ENCODE data around the gene DCXR.
"Not testable (repeated sequence)": the region's sequence is repeated elsewhere in the genome, so short reads cannot be mapped to it uniquely, and the experiment has no call there.

The DCXR gene

DNA sequence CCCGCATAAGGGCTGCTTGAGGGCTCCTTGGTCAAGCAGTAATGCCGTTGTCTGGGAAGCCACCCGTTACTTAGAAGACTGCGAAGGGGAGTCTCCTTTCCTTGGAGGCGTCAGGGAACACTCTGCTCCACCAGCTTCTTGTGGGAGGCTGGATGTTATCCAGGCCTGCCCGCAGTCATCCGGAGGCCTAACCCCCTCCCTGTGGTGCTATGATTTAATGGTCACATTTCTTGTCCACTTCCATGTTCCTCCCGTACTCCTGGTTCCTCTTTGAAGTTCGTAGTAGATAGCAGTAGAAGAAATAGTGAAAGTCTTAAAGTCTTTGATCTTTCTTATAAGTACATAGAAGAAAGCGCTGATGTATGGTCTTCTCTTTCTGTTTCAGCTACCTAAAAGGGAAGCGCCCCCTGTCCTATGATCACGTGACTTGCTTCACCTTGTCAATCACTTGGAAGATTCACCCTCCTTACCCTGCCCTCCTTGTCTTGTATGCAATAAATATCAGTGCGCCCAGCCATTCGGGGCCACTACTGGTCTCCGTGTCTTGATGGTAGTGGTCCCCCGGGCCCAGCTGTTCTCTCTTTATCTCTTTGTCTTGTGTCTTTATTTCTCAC is 1.4 kb upstream of the DCXR start:
- not testable (repeated sequence) for DNase-seq

DNA sequence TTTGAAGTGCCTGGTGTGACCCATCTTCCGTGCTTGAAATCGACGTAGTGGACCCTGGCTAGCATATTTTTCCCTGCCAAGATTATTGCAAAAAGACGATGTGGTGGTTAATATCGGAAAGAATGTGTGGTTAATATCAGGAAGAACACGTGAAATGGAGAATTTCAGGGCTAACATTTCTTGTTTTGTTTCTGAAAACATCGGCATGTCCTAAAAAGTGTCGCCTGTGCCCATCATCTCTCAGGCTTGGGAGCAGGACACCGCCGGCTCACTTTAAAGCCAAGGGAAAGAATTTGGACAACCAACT is 345 bp upstream of the DCXR start:
- DNase-seq: no peak

DNA sequence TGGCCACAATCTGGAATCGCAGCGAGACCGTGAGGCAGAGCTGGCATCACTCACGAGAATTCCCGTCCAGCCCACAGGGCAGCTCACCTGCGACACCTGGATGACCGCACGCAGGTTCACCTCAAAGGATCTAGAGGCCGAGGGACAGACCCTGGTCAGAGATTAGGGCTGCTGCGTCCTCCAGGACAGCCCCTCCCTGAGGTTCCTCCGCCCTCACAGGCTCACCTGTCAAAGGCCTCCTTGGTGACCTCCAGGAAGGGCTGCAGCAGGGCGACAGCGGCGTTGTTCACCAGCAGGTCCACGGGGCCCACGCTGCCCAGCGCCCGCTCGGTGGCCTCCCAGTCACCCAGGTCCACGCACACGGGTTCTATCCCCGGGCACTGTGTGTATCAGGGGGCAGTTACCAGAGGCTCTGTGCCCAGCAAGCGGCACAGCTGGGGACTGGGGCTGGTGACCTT is 834 bp downstream of the DCXR start:
- DNase-seq: no peak

DNA sequence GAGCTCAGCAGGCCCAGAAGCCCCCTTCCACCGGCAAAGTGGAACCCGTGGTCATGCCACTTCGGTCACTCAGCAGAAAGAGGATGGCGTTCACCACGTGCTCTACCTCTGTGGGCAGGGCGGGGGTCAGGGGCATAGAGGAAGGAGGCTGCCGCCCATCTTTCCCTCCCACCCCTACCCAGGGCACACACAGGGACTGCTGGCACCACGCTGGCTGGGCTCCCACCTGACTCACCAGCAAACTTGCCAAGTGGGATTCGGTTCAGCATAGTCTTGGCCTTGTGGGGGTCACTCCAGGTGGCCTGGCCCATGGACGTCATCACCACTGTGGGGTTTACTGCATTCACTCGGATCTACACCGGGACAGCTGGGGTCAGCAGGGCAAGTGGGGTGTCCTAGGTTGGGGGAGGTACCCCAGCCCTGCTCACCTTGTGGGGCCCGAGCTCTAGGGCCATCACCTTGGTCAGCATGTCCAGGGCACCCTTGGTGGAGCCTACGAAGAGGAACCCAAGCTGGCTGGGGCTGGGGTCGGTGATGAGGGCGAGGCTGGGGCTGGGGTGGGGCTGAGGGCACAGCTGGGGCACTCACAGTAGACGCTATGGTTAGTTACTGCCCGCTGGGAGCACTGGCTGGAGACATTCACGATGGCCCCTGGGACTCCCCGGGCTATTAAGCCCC is 1.4 kb downstream of the DCXR start:
- DNase-seq: no peak

DNA sequence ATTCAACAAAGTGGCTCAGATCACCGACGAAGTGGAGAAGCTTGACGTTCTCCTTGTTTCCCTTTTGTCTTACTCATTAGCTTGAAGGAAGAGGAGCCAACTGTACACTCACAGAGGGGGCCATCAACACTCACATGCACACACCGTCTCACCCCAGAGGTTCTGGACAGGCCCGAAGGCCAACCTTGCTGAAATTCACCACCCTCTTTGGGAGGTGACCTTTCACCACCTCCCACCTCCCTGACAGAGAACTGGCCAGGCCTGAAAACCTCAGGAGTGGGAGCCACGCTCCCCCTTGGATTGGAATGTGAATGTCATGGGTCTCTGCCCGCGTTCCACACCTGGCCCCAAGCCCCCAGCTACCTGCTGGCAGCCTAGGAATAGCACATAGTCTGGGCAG is 2.0 kb downstream of the DCXR start:
- no peak for DNase-seq

DNA sequence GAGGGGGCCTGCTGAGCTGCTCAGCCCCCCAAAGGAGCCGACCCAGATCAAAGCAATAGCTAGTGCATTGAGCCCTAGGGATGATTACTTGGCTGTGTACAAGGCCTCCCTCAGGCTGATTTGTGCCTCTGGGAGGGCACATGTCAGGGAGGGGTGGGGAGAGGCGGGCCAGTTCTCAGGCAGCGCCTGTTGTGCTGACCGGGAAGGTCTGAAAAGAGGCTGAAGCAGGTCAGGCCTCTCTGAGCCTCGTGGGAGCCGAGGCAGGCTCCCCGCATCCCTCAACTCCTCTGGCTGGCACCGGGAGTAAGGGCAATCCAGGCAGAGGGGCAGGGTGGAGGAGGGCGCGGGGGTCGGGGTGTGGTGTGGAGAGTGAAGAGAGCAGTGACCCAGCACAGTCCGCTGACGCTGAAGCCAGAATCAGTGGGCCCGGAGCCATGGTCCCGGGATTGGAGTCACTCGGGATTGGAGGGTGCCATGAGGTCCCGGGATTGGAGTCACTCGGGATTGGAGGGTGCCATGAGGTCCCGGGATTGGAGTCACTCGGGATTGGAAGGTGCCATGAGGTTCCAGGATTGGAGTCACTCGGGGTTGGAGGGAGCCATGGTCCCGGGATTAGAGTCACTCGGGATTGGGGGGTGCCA is 3.0 kb downstream of the DCXR start:
- DNase-seq: no peak

DNA sequence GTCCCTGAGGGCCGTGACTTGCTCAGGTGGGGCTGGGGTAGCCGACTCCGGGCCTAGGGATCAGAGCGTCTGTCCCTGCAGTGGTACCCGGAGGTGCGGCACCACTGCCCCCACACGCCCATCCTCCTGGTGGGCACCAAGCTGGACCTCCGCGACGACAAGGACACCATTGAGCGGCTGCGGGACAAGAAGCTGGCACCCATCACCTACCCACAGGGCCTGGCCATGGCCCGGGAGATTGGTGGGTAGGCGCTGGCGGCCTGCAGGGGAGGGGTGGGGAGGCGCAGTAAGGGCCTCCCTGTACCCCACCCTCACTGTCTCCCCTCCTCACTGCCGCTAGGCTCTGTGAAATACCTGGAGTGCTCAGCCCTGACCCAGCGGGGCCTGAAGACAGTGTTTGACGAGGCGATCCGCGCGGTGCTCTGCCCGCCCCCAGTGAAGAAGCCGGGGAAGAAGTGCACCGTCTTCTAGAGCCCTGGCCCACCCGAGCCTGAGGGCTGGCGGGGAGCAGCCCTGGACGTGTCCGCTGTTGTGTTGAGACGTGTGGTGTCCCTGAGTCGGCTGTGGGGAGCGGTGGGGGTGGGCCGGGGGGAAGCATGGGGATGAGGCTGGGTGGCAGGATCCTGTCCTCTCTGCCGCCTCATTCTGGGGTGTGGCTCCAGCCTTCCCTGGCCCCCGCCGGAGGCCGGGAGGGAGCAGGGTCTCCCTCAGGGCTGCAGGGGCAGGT is 4.0 kb downstream of the DCXR start:
- no peak for DNase-seq

DNA sequence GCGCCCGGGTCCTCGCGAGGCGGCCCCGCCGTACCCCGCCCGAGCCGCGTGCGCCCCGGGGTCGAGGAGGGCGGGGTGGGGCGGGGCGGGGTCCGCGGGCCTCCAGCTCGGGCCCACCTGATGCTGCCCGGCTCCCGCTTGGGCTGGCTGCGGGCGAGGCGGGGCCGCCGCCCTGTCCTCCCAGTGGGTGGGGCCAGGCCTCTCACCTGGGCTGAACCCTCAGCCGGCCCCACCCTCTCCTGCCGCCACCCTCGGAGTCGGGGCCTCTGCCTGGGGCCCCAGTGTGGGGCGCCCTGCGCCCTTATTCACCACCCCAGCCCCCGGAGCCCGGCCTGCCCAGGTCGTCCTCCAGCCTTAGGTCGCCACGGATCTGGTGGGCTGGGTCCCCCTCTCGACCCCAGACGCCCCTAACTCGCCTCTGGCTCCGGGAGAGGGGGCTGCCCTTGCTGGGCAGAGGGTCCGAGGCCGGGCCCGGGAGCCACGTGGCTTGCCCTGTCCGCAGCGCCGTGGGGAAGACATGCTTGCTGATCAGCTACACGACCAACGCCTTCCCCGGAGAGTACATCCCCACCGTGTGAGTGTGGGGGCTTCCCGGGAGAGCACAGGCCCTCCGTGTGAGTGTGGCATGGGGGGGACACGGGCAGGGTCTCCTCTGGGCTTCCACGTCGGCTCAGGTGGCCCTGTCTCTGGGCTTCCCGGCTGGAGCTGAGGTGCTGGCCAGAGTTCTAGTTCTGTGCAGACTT is 5.4 kb downstream of the DCXR start:
- DNase-seq: peak in 2 of 5 experiments; percentile 30 to 38

DNA sequence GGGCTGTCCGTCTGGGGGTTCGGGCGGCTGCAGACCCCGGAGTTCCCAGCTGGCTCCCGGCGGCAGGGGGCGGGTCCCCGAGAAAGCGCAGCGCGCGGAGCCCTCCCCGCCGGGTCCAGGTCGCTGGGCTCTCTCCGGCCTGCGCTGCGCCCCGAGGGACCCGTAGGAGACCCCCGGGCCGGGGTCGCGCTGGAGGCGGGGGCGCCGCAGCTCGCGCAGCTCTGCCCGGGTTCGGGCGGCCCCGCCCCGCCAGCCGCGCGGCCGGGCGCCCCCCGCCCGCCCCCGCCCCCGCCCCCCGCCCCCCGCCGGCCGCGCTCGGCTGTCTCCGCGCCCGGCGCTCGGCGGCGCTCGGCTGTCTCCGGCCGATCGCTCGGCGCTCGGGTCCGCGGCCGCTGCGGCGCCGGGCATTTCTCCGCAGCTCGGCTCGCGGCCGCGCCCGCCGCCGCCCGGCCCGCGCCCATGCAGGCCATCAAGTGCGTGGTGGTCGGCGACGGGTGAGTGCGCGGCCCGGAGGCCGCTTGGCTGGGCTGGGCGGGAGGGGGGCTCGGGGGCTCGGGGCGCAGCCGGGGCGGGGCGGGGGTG is 6.1 kb downstream of the DCXR start, which contains the start of gene RAC3:
RAC3 (plus strand) TSS at position 376 of the 582 bp plus-strand sequence; CDS start at position 460, 84 bp downstream.
- DNase-seq: peak in 1 of 5 experiments; percentile 53

DNA sequence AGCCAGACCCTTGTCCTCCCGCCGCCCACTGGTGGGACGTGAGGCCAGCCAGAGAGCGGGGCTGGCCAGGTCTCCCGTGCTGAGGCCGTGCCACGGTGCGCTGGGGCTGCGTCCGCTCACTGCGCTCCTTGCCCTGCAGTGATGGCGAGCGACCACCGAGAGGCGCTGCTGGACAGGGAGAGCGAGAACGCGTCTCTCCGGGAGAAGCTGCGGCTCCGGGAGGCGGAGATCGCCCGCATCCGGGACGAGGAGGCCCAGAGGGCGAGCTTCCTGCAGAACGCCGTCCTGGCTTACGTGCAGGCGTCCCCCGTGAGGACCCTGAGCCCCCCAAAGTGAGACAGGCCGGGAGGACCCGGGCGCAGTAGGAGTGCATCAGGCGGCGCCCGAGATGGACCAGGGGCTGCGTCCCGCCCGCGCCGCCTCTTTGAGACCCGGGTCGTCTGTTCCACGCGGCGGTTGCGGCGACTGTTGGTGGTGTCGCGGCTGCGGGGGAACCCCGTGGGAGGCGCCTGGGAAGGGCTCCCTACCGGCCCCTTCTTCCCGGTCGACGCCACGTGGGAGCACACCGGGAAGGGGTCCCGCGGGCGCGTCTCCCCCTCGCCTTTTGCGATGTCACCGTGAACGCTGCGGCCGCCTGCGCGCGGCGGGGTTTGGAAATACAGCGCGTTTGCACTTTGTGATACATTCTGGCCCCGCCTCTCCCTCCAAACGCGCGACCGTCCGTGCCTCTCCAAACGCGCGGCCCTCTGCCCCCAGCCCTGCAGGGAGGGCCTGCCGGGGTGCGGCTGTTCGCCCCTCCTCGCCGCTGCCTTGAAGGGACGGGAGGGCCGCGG is 6.8 kb downstream of the DCXR start:
- DNase-seq: peak; percentile 63 to 84 (median 72)

DNA sequence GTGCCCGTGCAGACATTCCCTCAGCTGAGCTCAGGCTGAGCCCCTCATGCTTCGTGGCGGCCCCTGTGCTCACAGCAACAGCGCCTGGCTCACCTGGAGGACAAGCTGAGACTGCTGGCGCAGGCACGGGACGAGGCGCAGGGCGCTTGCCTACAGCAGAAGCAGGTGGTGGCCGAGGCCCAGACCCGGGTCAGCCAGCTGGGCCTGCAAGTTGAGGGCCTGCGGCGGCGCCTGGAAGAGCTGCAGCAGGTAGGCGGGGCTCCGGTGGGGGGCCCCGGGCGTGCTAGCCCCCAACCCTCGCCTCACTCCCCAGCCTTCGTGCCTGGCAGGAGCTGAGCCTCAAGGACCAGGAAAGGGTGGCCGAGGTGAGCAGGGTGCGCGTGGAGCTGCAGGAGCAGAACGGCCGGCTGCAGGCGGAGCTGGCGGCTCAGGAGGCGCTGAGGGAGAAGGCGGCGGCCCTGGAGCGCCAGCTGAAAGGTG is 7.5 kb downstream of the DCXR start:
- DNase-seq: no peak

DNA sequence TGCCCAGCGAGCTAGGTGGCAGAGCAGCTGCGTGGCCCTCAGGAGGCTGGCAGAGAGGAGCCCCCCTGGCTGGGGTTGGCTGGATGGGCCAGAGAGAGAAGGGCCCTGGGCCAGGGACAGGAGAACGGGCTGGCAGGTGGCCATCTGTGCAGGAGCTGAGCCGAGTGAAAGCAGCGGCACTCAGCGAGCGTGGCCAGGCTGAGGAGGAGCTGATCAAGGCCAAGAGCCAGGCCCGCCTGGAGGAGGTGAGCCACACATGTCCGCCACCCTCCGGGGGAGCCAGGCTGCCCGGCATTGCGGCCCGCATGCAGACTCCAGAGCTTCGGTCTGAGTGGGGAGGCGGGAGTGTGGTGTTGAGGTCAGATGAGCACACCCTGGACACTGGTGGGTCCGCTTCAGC is 8.1 kb downstream of the DCXR start:
- DNase-seq: no peak

DNA sequence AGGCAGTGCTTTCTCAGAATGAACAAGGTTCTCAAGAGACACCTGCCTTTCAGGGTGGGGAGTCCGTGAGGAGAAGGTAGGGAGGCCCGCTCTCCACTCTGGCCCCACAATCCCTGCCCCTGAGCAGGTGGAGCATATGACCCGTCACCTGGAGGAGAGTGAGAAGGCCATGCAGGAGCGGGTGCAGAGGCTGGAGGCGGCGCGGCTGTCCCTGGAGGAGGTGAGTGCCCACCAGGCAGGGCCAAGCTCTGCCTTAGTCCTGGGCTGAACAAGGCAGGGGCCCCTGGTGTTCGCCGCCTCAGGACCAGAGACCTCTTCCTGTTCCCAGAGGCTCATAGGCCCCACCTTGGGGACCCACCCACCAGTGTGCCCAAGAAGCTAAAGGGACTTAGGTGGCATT is 8.5 kb downstream of the DCXR start:
- DNase-seq: no peak

DNA sequence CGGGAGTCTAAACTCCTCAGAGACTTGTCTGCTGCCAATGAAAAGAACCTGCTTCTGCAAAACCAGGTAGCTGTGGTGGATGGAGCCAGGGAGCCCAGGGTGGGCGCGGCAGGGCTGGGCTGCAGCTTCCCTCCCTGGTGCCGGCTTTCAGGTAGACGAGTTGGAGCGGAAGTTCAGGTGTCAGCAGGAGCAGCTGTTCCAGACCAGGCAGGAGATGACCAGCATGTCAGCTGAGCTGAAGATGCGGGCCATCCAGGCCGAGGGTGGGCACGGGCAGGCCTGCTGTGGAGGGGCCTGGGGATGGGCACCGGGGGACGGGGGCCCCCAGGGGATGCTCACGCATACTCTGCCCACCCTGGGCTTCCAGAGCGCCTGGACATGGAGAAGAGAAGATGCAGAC is 9.3 kb downstream of the DCXR start:
- no peak for DNase-seq

DNA sequence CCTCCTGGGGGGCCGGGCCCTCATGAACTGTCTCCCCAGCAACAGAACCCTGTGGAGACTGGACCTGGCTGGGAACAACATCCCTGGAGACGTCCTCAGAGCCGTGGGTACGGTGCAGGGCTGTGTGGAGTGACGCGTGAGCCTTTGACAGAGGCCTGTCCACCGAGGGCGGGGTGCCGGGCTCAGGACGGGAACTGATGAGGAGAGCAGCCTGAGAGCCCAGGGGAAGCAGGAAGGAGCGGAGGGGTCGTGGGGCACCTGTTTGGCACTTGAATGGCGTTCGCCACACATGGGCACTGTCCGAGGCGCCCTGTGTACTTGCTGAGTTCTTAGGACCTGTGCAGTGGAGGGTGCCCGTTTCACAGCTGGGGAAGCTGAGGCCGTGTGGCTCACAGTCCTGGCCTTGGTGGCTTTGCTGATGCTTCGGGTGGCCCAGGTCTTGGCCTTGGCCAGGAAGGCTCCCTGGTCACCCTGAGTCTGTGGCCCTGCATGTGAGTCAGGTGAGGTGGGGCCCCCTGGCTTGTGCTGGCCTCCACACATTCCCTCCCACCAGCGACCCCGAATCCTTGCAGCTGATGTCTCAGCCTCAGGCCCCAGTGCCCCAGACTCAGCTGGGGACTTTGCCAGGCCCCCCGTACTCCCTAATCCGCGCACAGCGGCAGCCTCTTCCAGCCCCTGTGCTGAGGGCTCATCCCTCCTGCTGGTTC is 11.9 kb downstream of the DCXR start:
- no peak for DNase-seq

DNA sequence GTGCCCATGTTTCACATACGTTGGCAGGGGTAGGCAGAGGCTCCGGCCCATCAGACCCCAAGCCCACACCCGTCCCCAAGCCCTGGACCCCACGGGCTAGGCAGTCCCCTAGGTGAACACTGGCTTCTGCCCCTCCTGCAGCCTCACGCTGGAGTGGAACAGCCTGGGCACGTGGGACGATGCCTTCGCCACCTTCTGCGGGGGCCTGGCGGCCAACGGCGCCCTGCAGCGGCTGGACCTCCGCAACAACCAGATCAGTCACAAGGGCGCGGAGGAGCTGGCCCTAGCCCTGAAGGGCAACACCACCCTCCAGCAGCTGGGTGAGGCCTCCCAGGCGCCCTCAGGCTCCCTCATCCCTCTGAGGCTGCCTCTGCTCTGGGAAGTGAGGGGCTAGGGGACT is 12.6 kb downstream of the DCXR start:
- DNase-seq: no peak

DNA sequence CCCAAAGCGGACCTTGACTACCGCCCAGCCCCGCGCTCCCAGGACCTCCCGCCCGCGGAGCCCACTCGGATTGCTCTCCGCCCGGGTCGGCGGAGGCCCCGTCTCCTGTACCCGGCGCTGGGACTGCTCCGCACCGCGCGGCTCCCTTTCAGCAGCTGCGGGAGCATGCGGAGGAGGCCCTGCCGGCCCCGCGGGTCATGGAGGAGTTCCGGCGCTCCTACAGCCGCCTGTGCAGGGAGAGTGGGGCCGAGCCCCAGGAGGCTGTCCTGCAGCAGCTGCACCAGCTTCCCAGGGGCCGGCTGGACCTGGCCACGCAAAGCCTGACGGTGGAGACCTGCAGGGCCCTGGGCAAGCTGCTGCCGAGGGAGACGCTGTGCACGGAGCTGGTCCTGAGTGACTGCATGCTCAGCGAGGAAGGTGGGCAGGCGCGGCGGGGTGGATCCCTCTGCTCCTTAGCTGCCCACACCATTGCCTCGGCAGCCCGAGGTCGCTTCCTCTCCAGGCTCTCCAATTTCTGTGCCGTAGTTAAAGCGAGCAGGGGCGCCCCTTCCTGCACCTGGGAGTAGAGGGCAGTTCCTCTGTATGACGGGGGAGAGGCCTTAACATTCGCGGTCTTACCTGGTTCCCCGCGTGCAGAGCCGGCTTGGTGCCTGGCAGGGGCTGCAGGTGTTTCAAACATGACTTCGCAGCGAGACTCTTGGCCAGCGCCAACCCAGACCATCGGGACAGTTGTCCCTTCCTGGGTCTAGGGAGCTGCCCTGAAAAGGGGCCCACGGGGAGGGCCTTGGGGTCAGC is 13.9 kb downstream of the DCXR start:
- peak in 2 of 5 experiments; percentile 10 to 35 for DNase-seq

DNA sequence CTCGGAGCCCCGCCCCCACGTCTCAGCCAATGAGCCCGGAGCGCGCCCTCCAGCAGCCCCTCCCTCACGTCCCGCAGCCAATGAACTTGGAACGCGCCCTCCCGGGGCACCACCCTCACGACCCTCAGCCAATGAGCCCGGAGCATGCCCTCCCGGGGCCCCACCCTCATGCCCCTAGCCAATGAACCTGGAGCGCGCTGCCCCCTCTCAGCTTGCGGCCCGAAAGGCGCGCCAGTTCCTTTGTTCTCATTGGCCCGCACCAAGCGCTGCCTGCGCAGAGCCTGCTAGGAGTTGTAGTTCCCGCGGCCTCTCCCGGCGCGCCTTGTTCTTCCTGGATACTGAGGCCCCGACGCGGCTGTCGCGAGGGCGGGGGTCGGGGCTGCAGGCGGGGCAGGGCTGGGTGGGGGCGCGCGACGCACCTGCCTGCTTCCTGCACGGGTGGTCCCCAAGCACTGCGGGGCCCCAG is 14.5 kb downstream of the DCXR start, which contains the start of gene LRRC45:
LRRC45 (plus strand) TSS at position 325 of the 466 bp plus-strand sequence. CDS start 339 bp downstream, outside the sequence.
- peak; percentile 99 to 100 (median 99) for DNase-seq

DNA sequence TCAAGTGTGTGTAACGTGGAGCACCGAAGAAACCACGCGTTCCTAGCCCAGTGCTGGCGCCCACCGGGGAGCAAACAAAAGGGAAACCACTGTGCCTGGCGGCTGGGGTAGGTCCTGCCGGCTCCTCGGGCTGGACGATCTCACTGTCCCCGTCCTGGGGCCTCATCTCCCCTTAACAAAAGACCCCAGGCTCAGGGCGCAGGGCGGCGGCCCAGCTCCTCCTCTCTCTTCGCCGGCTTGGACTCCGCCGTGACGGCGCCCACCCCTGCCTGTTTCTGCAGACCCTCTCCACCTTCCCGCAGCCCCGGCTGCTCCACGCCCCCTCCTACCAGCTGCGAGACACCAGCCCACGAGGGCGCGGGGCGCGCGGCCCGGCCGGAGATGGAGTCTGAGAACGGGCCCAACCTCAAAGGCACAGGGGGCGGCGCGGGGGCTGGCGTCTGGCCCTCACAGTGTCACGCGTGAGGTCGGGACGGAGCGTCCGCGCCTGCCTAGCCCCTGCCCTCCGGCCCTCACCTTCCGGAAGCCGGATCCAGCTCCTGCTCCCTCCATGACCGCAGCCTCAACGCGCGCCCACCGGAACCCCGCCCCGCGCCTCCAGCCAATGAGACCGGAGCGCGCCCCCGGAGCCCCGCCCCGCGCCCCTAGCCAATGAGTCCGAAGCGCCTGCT is 15.1 kb downstream of the DCXR start, which contains the start of gene CENPX:
CENPX (minus strand) TSS at position 569 of the 671 bp plus-strand sequence; CDS start at position 552, 17 bp downstream.
- DNase-seq: no peak

All from T-helper 2 cell (primary cell).